Hair follicular keratinocyte (primary cell): ENCODE results near the gene UNCX. TPM values are rescaled to one million over a fixed set of nuclear protein-coding genes. Genes with fewer than 3 reads are reported as not detected.

Experiments used
- total RNA-seq: library from RNA; depleted of rRNA; stranded (reverse); fragments of >200 nt; gene quantifications from 2 replicates; pipeline ENCODE4 v1.2.3, GENCODE V29; 2015

UNCX gene
- total RNA-seq, result not detected in 2 replicates

GRCh38 chr7:1232623-1233332 is at the start of gene UNCX:
UNCX (plus strand) TSS chr7:1232872; CDS start chr7:1233018, 146 bp downstream.

Other genes with a start within 250 kb of the UNCX start
- gene CYP2W1, start 249.7 kb upstream of the UNCX start, total RNA-seq, result not detected in 2 replicates
- gene GPR146, start 188.3 kb upstream of the UNCX start, total RNA-seq, result not detected in 2 replicates
- under 0.01 TPM in 1 of 2 replicates, not detected in the other for gene GPER1, start 144.8 kb upstream of the UNCX start, total RNA-seq
- 13.9 and 16.2 TPM in 2 replicates for gene ZFAND2A, start 72.7 kb upstream of the UNCX start, total RNA-seq
- 15.6 and 19.3 TPM in 2 replicates for gene MICALL2, start 226.6 kb downstream of the UNCX start, total RNA-seq